Naive B cell (primary cell): Measurements from ENCODE around the gene CNOT1. TPM values are rescaled to one million over a fixed set of nuclear protein-coding genes. Genes with fewer than 3 reads are reported as not detected.
"Not testable (repeated sequence)": the region's sequence is repeated elsewhere in the genome, so short reads cannot be mapped to it uniquely, and the experiment has no call there.

ENCODE experiments used
- ATAC-seq, 2 donors: fragments of 150-1000 bp; cut with Tn5 transposase; 2 replicates each; pipeline ENCODE4 v1.10.0; 2021; ENCODE audit warnings: low read depth in 2 of 2, mild to moderate bottlenecking in 2 of 2, moderate library complexity in 2 of 2
- DNase-seq: peaks from one replicate; pipeline ENCODE4 v3.0.0; 2022
- H3K27ac Mint-ChIP-seq, 6 donors: one replicate each; pipeline ENCODE4 v1.8.0; 2020 to 2022; ENCODE audit warnings: mild to moderate bottlenecking in 6 of 6, mixed read lengths in 6 of 6, moderate library complexity in 5 of 6, inconsistent platforms in 2 of 6
- H3K27me3 Mint-ChIP-seq, 3 donors: one replicate each; pipeline ENCODE4 v1.8.0; 2021 to 2022; ENCODE audit warnings: mixed read lengths in 3 of 3, mild to moderate bottlenecking in 1 of 3
- H3K36me3 Mint-ChIP-seq, 2 donors: one replicate each; pipeline ENCODE4 v1.8.0; 2020 to 2022; ENCODE audit warnings: mixed read lengths in 2 of 2, inconsistent platforms in 1 of 2, mild to moderate bottlenecking in 1 of 2
- H3K4me1 Mint-ChIP-seq, 3 donors: one replicate each; pipeline ENCODE4 v1.8.0; 2020 to 2022; ENCODE audit warnings: mixed read lengths in 3 of 3, inconsistent platforms in 1 of 3, mild to moderate bottlenecking in 1 of 3, moderate library complexity in 1 of 3
- H3K4me3 Mint-ChIP-seq, 8 donors: one replicate each; pipeline ENCODE4 v1.8.0; 2020 to 2022; ENCODE audit warnings: mild to moderate bottlenecking in 8 of 8, mixed read lengths in 8 of 8, moderate library complexity in 8 of 8, inconsistent platforms in 2 of 8
- H3K9me3 Mint-ChIP-seq, 7 donors: one replicate each; pipeline ENCODE4 v1.8.0; 2020 to 2022; ENCODE audit warnings: mixed read lengths in 7 of 7, mild to moderate bottlenecking in 5 of 7, inconsistent platforms in 2 of 7, moderate library complexity in 1 of 7
- polyA plus RNA-seq, 6 donors: library from polyadenylated mRNA; unstranded; fragments of 300-500 nt; fragmentation: Illumina TruSeq; gene quantifications; one replicate each; pipeline ENCODE4 v1.2.3, GENCODE V29; 2021; ENCODE audit warnings: low read depth in 6 of 6

CNOT1 gene
- polyA plus RNA-seq, 6 donors from 2014 or later, result 79.4 to 161 (median 108) TPM

DNA sequence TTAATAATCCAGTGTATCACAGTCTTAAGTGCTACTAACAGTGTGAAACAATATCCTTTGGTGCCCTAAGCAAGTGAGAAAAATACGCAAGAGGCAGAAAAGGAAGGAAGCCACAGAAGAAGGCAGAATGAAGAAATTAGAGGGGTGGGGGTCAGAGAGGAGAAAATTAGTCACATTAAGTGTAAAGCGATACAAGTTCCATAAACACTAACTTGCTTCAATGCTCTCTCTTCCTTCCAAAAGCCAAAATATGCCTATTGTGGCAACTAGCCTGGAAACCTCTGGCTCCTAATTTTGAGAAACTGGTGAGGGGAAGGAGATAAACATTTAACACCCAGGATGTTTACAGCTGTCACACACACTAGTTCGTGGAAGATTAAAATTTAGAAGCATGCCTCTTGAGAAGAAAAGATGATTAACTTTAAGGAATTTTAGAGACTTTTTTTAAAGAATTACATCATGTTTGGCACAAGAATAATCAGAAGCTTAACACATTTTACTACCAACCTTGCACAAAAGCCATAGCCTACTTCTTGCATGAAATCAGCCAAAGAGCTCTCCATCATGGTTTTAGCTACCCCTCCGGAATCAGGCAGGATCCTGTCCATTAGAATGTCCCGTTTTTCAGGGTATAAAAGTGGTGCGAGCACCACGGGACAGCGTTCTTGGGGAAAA lies 44.7 kb downstream of the CNOT1 start:
- Mint-ChIP-seq H3K4me1 (peaks cover 0 to 4% (median 3%) of the 10 kb centered on the region in 3 donors), H3K27ac (no peak overlapping the region), H3K36me3 (peaks cover 8 to 10% of the 10 kb centered on the region in 2 donors), H3K27me3 (no peaks in the 10 kb centered on the region), H3K9me3 (no peaks in the 10 kb centered on the region), H3K4me3 (no peak overlapping the region)
- DNase-seq (no peak), ATAC-seq (no peak)

DNA sequence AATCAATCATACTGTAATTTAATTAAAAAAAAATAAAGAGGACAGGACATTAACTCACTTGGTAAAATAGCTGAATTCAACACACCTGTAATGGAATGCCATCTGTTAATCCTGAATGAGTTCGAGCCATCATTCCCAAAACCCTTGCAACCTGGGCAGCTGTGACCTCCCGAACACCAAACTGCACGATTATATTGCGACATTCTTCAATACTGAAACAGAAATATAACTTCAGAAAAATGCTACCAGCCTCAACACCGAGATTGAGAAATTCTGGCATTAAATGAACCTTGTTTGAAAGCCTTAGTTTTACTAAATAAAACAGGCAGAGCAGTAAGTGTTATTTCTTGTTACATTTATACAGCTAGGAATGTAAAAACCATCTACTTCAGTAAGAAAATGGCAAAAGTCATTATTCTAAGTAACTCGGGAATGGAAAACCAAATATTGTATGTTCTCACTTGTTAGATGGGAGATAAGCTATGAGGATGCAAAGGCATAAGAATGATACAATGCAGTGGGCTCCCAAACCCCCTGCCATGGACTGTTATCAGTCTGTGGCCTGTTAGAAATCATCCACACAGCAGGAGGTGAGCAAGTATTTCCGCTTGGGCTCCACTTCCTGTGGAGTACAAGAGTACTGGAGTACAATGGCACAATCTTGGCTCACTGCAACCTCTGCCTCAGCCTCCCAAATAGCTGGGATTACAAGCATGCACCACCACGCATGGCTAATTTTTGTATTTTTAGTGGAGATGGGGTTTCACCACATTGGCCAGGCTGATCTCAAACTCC lies 46.5 kb downstream of the CNOT1 start:
- DNase-seq (no peak), ATAC-seq (no peak)
- peaks cover 6 to 8% of the 10 kb centered on the region in 2 donors for H3K36me3 Mint-ChIP-seq
- H3K27ac Mint-ChIP-seq, result no peak overlapping the region
- H3K4me3 Mint-ChIP-seq, result no peak overlapping the region
- no peaks in the 10 kb centered on the region for H3K9me3 Mint-ChIP-seq
- no peaks in the 10 kb centered on the region for H3K27me3 Mint-ChIP-seq
- H3K4me1 Mint-ChIP-seq, result no peaks in the 10 kb centered on the region

DNA sequence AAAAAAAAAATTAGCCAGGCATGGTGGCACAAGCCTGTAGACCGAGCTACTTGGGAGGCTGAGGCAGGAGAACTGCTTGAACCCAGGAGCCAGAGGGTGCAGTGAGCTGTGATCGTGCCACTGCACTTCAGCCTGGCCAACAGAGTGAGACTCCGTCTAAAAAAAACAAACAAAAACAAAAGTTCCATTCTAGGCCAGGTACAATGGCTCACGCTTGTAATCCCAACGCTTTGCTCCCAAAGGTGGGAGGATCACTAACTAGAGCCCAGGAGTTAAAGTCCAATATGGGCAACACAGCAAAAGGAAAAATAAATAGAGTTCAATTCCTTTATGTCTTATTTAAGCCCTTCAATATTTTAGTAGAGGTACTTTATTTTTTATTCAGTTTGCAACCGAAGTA lies 47.5 kb downstream of the CNOT1 start:
- peaks cover 4 to 14% of the 10 kb centered on the region in 2 donors for H3K36me3 Mint-ChIP-seq
- DNase-seq, result no peak
- no peak for ATAC-seq
- H3K27me3 Mint-ChIP-seq, result no peaks in the 10 kb centered on the region
- no peaks in the 10 kb centered on the region for H3K4me1 Mint-ChIP-seq
- no peaks in the 10 kb centered on the region for H3K9me3 Mint-ChIP-seq
- no peak overlapping the region for H3K4me3 Mint-ChIP-seq
- H3K27ac Mint-ChIP-seq, result peak overlapping the region in 1 of 6 donors; percentile 14

DNA sequence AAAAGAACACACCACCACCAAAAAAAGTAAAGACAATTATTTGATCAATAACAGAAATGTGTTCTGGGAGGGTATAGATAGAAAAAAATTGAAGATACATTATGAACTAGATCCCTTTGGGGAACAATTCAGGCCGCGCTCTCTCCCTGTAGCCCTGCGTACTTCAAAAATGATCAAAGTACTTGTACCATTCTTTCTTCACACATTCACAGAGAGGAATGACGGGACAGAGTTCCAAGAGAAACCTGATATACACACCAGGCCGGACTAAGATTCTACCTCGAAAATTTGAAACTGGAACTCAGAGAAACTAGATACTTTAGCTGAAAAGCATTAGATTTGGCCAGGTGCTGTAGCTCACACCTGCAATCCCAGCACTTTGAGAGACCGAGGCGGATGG lies 50.0 kb downstream of the CNOT1 start:
- no peaks in the 10 kb centered on the region for H3K9me3 Mint-ChIP-seq
- H3K4me1 Mint-ChIP-seq, result no peaks in the 10 kb centered on the region
- ATAC-seq (no peak), DNase-seq (no peak)
- no peaks in the 10 kb centered on the region for H3K27me3 Mint-ChIP-seq
- H3K36me3 Mint-ChIP-seq, result peaks cover under 1 to 10% of the 10 kb centered on the region in 2 donors
- H3K4me3 Mint-ChIP-seq, result no peak overlapping the region
- peak overlapping the region in 2 of 6 donors; percentile 36 to 42 for H3K27ac Mint-ChIP-seq

DNA sequence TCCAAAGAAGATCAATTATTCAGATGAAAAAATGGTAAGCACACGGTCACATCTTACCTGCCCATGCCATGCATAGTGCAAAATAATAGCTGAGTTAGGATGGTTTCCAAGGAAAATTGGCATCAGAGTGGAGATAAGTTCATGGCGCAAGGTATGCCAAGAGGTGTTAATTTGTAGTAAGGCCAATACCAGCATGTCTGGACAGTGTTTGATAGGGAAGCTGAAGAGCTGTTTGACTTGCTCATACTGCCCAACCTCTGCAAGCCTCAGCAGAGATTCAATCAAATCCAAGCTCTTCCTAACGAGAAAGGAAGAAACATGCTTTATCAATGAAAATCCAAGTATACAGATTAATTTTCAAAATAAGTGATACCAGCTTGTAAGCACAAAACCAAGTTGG lies 51.0 kb downstream of the CNOT1 start:
- Mint-ChIP-seq H3K4me3 (no peak overlapping the region), H3K27me3 (no peaks in the 10 kb centered on the region), H3K36me3 (peaks cover 10 to 18% of the 10 kb centered on the region in 2 donors), H3K4me1 (no peaks in the 10 kb centered on the region), H3K9me3 (no peaks in the 10 kb centered on the region), H3K27ac (peak overlapping the region in 1 of 6 donors; percentile 78)
- no peak for DNase-seq
- ATAC-seq, result no peak

DNA sequence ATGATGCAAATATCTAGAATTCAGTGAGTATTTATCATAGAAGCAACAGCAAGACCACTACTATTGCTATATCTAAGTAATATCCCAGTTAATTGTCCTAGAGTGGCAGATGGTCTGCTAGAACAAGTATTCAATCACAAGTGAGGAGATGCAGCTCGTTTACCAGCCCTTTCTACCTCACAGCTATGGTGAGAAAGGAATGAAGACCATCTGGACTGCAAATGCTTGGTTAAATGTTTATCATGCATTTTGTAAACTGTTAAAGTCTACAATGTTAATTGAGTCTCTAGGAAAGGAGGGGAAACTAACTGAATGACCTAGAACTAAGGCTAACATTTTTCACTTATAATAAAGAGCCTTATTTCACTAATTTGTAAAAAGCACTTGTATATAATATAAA lies 52.5 kb downstream of the CNOT1 start:
- no peaks in the 10 kb centered on the region for H3K9me3 Mint-ChIP-seq
- H3K36me3 Mint-ChIP-seq, result peaks cover 10 to 19% of the 10 kb centered on the region in 2 donors
- ATAC-seq, result no peak

DNA sequence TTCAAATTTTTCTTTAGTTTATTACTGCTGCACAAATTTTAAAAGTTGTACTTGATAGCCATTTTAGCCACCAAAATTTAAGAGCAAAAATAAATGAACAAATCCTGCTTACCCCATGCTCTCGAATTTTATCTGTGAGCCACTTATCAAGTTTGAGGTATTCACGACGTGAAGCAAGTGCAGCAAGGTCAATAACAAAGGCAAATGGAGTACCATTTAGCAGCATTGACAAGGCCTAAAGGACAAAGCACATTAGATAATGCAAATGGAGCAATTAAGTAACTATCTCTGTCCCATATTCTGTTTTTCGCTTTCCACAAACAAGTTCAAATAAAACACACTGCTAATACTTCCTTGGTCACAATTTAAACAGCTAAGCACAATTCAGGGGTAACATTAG lies 54.7 kb downstream of the CNOT1 start:
- H3K9me3 Mint-ChIP-seq, result no peaks in the 10 kb centered on the region
- H3K4me1 Mint-ChIP-seq, result peaks cover 0 to 2% (median 0%) of the 10 kb centered on the region in 3 donors
- DNase-seq (no peak), ATAC-seq (no peak)
- H3K4me3 Mint-ChIP-seq, result no peak overlapping the region
- no peaks in the 10 kb centered on the region for H3K27me3 Mint-ChIP-seq
- H3K36me3 Mint-ChIP-seq, result peaks cover 19 to 21% of the 10 kb centered on the region in 2 donors
- no peak overlapping the region for H3K27ac Mint-ChIP-seq

More for the DNA sequence above, 52.5 kb downstream of the CNOT1 start:
- peak overlapping the region in 1 of 6 donors; percentile 44 for H3K27ac Mint-ChIP-seq
- no peaks in the 10 kb centered on the region for H3K27me3 Mint-ChIP-seq
- no peak for DNase-seq
- H3K4me1 Mint-ChIP-seq, result no peaks in the 10 kb centered on the region
- no peak overlapping the region for H3K4me3 Mint-ChIP-seq

DNA sequence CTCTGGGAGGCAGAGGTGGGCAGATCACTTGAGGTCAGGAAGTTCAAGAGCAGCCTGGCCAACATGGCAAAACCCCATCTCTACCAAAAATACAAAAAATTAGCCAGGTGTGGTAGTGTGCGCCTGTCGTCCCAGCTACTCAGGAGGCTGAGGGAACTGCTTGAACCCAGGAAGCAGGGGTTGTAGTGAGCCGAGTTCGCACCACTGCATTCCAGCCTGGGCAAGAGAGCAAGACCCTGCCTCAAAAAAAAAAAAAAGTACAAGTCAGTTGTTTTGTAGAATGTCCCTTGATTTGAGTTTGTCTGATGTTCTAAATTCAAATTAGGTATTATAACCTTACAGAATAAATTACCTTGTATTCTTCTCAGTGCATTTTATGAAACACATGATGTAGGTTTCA lies 63.9 kb downstream of the CNOT1 start:
- not testable (repeated sequence) for H3K9me3 Mint-ChIP-seq, H3K4me1 Mint-ChIP-seq, H3K4me3 Mint-ChIP-seq, H3K27me3 Mint-ChIP-seq, ATAC-seq, H3K27ac Mint-ChIP-seq, DNase-seq
- H3K36me3 Mint-ChIP-seq, result peaks cover 8 to 17% of the 10 kb centered on the region in 2 donors

DNA sequence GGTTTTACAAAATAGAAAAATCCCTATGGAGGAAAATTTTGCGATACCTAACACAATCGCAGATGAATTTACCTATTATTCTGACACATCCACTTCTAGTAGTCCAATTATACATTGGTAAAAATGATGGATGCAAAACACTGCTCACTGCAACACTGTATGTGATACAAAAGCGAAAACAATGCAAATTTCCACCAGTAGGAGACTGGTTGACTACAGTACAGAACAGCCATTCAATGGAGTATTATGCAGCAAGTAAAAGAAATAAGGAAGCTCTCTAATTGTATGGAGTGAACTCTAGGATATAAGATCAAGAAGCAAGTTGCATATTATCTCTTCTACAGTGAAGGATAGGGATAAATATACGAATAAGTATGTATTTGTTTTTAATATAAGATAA lies 65.9 kb downstream of the CNOT1 start:
- Mint-ChIP-seq H3K27me3 (no peaks in the 10 kb centered on the region), H3K27ac (peak overlapping the region in 1 of 6 donors; percentile 49), H3K4me3 (no peak overlapping the region), H3K9me3 (no peaks in the 10 kb centered on the region), H3K36me3 (peaks cover 8 to 13% of the 10 kb centered on the region in 2 donors), H3K4me1 (no peaks in the 10 kb centered on the region)
- ATAC-seq (peak in 1 of 2 donors; percentile 30), DNase-seq (no peak)

DNA sequence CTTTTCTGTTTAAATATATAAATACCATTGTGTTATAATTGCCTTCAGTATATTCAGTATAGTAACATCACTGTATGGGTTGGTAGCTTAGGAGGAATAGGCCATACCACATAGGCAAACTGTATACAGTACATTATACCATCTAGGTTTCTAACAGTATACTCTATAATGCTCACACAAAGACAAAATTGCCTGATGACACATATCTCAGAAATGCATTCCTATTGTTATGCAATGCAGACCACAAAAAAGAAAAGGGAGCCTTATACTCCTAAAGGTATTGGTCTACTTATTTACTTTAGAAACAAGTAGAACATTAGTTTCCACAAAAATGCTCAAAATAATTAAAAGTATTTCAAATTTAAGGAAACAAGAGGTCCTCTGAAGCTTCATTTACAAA lies 66.4 kb downstream of the CNOT1 start:
- no peaks in the 10 kb centered on the region for H3K4me1 Mint-ChIP-seq
- no peak overlapping the region for H3K4me3 Mint-ChIP-seq
- H3K27me3 Mint-ChIP-seq, result no peaks in the 10 kb centered on the region
- H3K27ac Mint-ChIP-seq, result no peak overlapping the region
- no peaks in the 10 kb centered on the region for H3K9me3 Mint-ChIP-seq
- peaks cover 8 to 13% of the 10 kb centered on the region in 2 donors for H3K36me3 Mint-ChIP-seq
- ATAC-seq (no peak), DNase-seq (no peak)

DNA sequence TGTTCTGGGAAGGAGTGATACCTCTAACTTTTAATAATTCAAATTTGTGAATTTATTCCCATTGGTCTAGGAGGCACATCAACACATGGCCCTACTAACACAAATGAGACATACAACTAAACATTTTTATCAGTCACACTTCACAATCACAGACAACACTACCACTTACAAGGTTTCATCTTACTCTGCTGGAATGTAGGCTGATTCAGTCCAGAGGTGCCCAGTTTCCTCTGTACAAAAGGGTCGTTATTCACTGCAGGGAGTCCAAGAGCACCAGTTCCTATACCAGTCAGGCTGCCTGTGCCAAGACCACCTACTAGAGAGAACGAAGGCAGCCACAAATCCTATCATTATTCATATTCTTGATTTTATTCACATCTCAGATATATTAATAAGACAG lies 72.9 kb downstream of the CNOT1 start:
- Mint-ChIP-seq H3K9me3 (no peaks in the 10 kb centered on the region), H3K4me3 (no peak overlapping the region), H3K27ac (no peak overlapping the region), H3K4me1 (no peaks in the 10 kb centered on the region), H3K36me3 (peaks cover 7 to 19% of the 10 kb centered on the region in 2 donors), H3K27me3 (no peaks in the 10 kb centered on the region)
- no peak for ATAC-seq
- DNase-seq, result no peak

DNA sequence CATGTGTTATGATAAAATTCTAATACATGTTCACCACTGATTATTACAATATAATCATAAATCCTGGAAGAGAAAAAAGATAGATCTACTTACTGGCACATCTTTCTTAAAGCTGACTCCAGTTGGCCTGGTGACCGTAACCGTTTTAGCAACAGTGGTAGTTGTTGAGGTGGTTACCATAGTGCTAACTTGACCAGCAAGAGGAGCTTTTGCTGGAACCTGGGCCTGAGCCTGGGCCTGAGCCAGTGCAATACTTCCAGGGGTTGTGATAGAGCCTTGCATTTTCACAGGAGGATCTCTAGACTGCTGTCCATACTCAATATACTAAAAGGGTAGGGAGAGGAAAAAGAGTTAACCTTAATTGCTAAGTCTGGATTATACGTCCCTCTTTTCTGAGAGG lies 78.1 kb downstream of the CNOT1 start:
- Mint-ChIP-seq H3K4me1 (no peaks in the 10 kb centered on the region), H3K9me3 (no peaks in the 10 kb centered on the region), H3K27ac (no peak overlapping the region), H3K36me3 (peaks cover 7 to 16% of the 10 kb centered on the region in 2 donors), H3K27me3 (no peaks in the 10 kb centered on the region), H3K4me3 (no peak overlapping the region)
- ATAC-seq (no peak), DNase-seq (no peak)

DNA sequence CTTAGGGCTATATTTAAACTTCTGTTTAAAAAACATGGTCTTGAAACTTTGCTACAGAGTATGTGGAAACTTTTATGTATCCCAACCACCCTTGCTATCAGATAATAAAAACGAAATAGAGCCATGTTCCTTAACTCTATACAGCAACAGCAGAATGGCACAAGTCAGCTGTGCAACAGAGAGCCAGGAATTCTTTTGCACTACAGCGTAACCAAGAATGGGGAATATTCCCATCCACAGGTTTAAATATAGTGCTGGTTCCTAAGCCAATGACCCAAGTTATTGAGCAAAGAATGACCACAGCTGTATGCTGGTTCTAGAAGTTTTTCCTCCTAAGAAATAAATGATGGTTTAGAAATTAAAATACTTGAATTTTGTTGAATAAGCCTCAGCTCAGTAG lies 81.2 kb downstream of the CNOT1 start:
- no peaks in the 10 kb centered on the region for H3K9me3 Mint-ChIP-seq

DNA sequence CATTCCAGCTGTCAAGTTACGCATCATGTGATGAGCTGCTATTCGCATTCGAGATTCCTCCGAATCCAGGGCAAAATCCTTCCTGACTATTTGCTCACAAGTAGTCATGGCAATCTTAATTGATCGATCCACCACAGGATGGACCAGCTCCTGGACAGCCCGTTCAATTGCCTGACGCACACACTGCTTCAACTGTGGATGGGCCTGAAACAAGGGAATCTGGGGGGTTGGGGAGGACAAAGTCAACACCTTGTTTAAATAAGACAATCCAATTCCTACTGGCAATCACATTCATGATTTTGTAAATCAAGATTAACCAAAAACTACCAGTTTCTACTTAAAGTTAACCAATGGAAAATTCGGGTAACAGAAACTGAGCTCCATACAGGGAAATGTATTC lies 85.9 kb downstream of the CNOT1 start:
- H3K36me3 Mint-ChIP-seq, result peaks cover 14 to 15% of the 10 kb centered on the region in 2 donors
- DNase-seq, result no peak
- H3K27me3 Mint-ChIP-seq, result no peaks in the 10 kb centered on the region
- no peak for ATAC-seq
- H3K9me3 Mint-ChIP-seq, result no peaks in the 10 kb centered on the region
- no peak overlapping the region for H3K4me3 Mint-ChIP-seq
- H3K4me1 Mint-ChIP-seq, result peaks cover 0 to 5% (median 0%) of the 10 kb centered on the region in 3 donors
- peak overlapping the region in 1 of 6 donors; percentile 41 for H3K27ac Mint-ChIP-seq

More for the DNA sequence above, 81.2 kb downstream of the CNOT1 start:
- peaks cover 0 to 5% (median 0%) of the 10 kb centered on the region in 3 donors for H3K4me1 Mint-ChIP-seq
- H3K27ac Mint-ChIP-seq, result no peak overlapping the region
- no peaks in the 10 kb centered on the region for H3K27me3 Mint-ChIP-seq
- H3K4me3 Mint-ChIP-seq, result no peak overlapping the region
- H3K36me3 Mint-ChIP-seq, result peaks cover 9 to 28% of the 10 kb centered on the region in 2 donors
- DNase-seq, result no peak
- ATAC-seq, result no peak
